Peyer's patch (tissue), 4 donors: Measurements from ENCODE around the gene PITX1. TPM values are rescaled to one million over a fixed set of nuclear protein-coding genes. Genes with fewer than 3 reads are reported as not detected.
A peak's percentile ranks its signal among the peaks of the same experiment; 100 is the strongest.

Experiments used
- DNase-seq, 3 donors: peaks; one replicate each; pipeline ENCODE4 v3.0.0-alpha.2; 2017 to 2019
- H3K27ac ChIP-seq, 4 donors: fragments of 200-600 bp; sonication (generic); one replicate each; pipeline ENCODE4 v1.5.1; 2016 to 2019
- H3K27me3 ChIP-seq, 2 donors: fragments of 200-600 bp; sonication (generic); one replicate each; pipeline ENCODE4 v1.5.1; 2019
- H3K36me3 ChIP-seq, 3 donors: fragments of 200-600 bp; sonication (generic); one replicate each; pipeline ENCODE4 v1.5.1; 2016 to 2019
- H3K4me1 ChIP-seq, 4 donors: fragments of 200-600 bp; sonication (generic); one replicate each; pipeline ENCODE4 v1.5.1; 2016 to 2019
- H3K4me3 ChIP-seq, 4 donors: fragments of 200-600 bp; sonication (generic); 1 replicate in 3 of 4; 2 replicates in 1 of 4; pipeline ENCODE4 v1.5.1; 2016 to 2019; ENCODE audit warnings: mild to moderate bottlenecking in 1 of 4
- H3K9me3 ChIP-seq, 4 donors: fragments of 200-600 bp; sonication (generic); one replicate each; pipeline ENCODE4 v1.5.1; 2016 to 2019; ENCODE audit warnings: mild to moderate bottlenecking in 1 of 4
- POLR2A ChIP-seq, 2 donors: fragments of 450-650 bp; IDR thresholded peaks; one replicate each; pipeline ENCODE4 v1.5.1; 2017; ENCODE audit warnings: antibody characterized with exemption in 2 of 2, mild to moderate bottlenecking in 2 of 2, moderate library complexity in 2 of 2
- total RNA-seq, 4 donors: library from RNA; depleted of rRNA; stranded (reverse); fragments of >200 nt; gene quantifications; one replicate each; pipeline ENCODE4 v1.1.0, GENCODE V29; 2016
- TF ChIP-seq, protein P1 (sequence below), 6 experiments: fragments of 450-650 bp in 4 of 6; fragments of 200-600 bp in 2 of 6; sonication (generic) in 1 of 6; IDR thresholded peaks; one replicate each; pipeline ENCODE4 v1.5.1; 2017 to 2019; ENCODE audit warnings: antibody characterized with exemption in 6 of 6, mild to moderate bottlenecking in 3 of 6, moderate library complexity in 1 of 6

The PITX1 gene
- total RNA-seq, 4 donors from 2014 or later, result 0.88 to 4.2 (median 2.5) TPM

DNA sequence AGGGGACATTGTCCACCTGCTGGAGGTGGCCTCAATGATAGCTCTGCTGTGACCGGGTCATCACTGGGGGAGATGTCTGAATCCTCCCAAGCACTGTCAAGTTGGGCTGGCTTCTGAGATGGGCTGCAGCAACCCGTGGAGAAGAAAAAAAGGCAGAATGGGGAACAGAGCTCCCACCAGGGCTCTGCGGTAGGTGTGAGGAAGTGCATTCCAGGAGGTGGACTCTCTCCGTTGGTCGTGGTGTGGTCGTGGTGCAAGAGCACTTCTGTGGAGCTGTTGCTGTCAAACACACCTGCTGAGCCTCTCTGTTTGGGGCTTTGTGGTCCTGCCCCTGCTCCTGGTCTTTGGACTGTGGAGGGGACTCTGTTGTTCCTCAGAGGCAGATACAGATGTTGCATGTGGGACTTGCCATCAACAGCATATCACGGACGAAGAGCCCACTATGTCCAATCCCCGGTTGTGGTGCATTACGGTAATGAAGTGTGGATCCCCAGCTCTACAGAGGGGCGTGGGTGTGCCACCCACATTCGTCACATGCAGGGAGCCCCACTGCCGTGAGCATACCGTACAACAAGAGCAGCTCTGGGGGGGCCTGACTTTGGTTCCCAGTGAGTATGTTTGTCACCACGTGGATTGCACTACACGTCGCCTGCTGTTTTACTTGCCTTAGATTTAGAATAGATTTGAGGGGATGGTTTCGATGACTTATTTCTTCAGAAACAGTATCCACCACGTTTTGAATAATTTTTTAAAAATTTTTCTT lies 36.0 kb upstream of the PITX1 start:
- Histone ChIP-seq H3K27ac (no peak overlapping the region), H3K9me3 (no peaks in the 10 kb centered on the region), H3K36me3 (no peaks in the 10 kb centered on the region), H3K27me3 (no peaks in the 10 kb centered on the region), H3K4me3 (no peak overlapping the region), H3K4me1 (no peaks in the 10 kb centered on the region)
- TF ChIP-seq POLR2A (IDR thresholded peaks at IDR 0.05), result no peak
- TF ChIP-seq, protein P1, sequence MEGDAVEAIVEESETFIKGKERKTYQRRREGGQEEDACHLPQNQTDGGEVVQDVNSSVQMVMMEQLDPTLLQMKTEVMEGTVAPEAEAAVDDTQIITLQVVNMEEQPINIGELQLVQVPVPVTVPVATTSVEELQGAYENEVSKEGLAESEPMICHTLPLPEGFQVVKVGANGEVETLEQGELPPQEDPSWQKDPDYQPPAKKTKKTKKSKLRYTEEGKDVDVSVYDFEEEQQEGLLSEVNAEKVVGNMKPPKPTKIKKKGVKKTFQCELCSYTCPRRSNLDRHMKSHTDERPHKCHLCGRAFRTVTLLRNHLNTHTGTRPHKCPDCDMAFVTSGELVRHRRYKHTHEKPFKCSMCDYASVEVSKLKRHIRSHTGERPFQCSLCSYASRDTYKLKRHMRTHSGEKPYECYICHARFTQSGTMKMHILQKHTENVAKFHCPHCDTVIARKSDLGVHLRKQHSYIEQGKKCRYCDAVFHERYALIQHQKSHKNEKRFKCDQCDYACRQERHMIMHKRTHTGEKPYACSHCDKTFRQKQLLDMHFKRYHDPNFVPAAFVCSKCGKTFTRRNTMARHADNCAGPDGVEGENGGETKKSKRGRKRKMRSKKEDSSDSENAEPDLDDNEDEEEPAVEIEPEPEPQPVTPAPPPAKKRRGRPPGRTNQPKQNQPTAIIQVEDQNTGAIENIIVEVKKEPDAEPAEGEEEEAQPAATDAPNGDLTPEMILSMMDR (IDR thresholded peaks at IDR 0.05), result no peak
- peak in 2 of 3 donors; percentile 18 to 28 for DNase-seq

DNA sequence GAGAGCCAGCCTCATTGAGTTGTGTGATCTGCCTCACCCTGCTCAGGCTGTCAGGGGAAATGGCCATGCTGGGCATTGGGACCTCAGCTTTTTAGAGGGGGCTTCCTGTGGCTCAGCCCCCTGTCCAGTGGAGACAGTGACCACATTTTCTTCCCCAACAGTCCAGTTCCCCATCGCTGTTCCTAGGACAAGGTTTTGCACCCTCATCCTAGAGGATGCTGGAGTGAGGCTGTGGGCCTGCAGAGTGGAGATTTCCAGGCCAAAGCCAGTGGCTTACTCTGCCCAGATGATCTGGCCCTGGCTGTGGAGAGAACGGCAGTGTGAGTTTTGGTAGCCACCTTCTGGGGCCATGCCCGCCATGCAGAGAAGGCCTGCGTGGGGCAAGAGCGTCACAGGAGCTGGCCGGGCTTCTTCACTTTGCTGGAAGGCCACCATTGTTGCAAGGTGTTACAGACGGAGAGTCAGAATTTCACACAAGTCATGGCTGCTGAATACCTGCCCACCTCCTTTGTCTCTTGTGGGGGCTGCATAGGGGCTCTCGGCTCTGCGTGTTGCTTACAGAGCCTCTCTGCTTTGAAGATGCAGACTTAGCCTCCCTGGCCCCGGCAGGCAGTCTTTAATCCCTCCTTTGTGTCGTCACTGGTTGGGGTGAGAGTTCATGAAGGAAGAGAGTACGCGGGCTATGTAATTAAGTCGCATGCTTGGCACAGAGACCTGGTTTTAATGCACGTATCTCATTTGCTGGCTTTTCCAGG lies 35.2 kb upstream of the PITX1 start:
- no peak overlapping the region for H3K4me3 ChIP-seq

GRCh38 chr5:135067587-135067986 lies 33.6 kb upstream of the PITX1 start:
- no peak for TF ChIP-seq POLR2A (IDR thresholded peaks at IDR 0.05)
- TF ChIP-seq, protein P1 (IDR thresholded peaks at IDR 0.05), result no peak
- no peaks in the 10 kb centered on the region for H3K27me3 ChIP-seq
- no peak overlapping the region for H3K4me3 ChIP-seq
- H3K27ac ChIP-seq, result no peak overlapping the region
- peak in 1 of 3 donors; percentile 28 for DNase-seq
- H3K36me3 ChIP-seq, result no peaks in the 10 kb centered on the region
- H3K9me3 ChIP-seq, result no peaks in the 10 kb centered on the region
- no peaks in the 10 kb centered on the region for H3K4me1 ChIP-seq

More for the DNA sequence above, 35.2 kb upstream of the PITX1 start:
- TF ChIP-seq, protein P1 (IDR thresholded peaks at IDR 0.05), result no peak
- Histone ChIP-seq H3K27ac (no peak overlapping the region), H3K27me3 (no peaks in the 10 kb centered on the region), H3K9me3 (no peaks in the 10 kb centered on the region), H3K36me3 (no peaks in the 10 kb centered on the region), H3K4me1 (no peaks in the 10 kb centered on the region)
- peak in 2 of 3 donors; percentile 18 to 40 for DNase-seq

DNA sequence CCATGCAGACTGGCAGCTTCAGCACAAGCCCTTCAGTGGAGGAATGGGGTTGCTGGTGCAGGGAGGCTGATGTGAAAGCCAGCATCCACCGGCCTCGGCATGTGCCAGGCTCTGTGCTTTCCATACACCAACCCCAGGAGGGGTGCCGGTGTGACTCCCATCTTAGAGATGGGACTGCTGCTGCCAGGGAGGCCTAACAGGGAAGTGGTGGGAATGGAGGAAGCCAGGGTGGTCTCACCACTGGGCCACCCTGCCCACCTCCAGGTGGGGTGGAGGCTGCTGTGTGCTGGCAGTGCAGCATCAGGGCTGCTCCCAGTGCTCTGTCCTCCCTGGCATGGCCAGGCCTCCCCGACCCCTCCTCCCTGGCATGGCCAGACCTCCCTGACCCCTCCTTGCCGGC lies 32.8 kb upstream of the PITX1 start:
- Histone ChIP-seq H3K27me3 (no peaks in the 10 kb centered on the region), H3K4me3 (no peak overlapping the region), H3K4me1 (no peaks in the 10 kb centered on the region), H3K36me3 (no peaks in the 10 kb centered on the region), H3K9me3 (no peaks in the 10 kb centered on the region), H3K27ac (no peak overlapping the region)
- peak in 2 of 3 donors; percentile 20 to 33 for DNase-seq
- TF ChIP-seq, protein P1 (IDR thresholded peaks at IDR 0.05), result no peak
- TF ChIP-seq POLR2A (IDR thresholded peaks at IDR 0.05), result no peak

- no peak for TF ChIP-seq POLR2A (IDR thresholded peaks at IDR 0.05)
- TF ChIP-seq, protein P1 (IDR thresholded peaks at IDR 0.05), result no peak
- no peak overlapping the region for H3K4me3 ChIP-seq
- no peaks in the 10 kb centered on the region for H3K36me3 ChIP-seq
- H3K27me3 ChIP-seq, result no peaks in the 10 kb centered on the region
- no peaks in the 10 kb centered on the region for H3K9me3 ChIP-seq
- no peaks in the 10 kb centered on the region for H3K4me1 ChIP-seq
- H3K27ac ChIP-seq, result no peak overlapping the region
- peak in 2 of 3 donors; percentile 29 to 30 for DNase-seq
Measured at GRCh38 chr5:135065306-135066265, 31.6 kb upstream of the PITX1 start.
